Measurements from ENCODE around the gene HAO2. TPM values are rescaled to one million over a fixed set of nuclear protein-coding genes. Genes with fewer than 3 reads are reported as not detected.

The HAO2 gene
- total and polyA plus RNA-seq, 2 experiments from 2014 or later, result not detected

GRCh38 chr1:119321666-119322419 lies 46.7 kb upstream of the HAO2 start:
- Histone ChIP-seq H4K20me1 (replicated peaks; ENCODE audit: insufficient read depth) (no peaks in the 10 kb centered on the region), H3K4me2 (no peak overlapping the region), H3K9me2 (ENCODE audit: insufficient read depth) (0 out of 2 replicates have a peak, but pooled peaks cover 10% of the 10 kb centered on the region), H3K36me3 (ENCODE audit: insufficient read depth) (no peaks in the 10 kb centered on the region), H3K27ac (ENCODE audit: low read depth) (no peak overlapping the region), H3K4me3 (no peak overlapping the region), H3F3A (replicated peaks; ENCODE audit: low read depth) (no peaks in the 10 kb centered on the region), H3K27me3 (ENCODE audit: insufficient read depth) (no peaks in the 10 kb centered on the region), H3K4me1 (ENCODE audit: insufficient read depth) (peaks cover 30% of the 10 kb centered on the region), H2AFZ (no peak overlapping the region), H3K79me2 (replicated peaks; ENCODE audit: insufficient read depth) (no peaks in the 10 kb centered on the region)
- no peak for ATAC-seq
- Mint-ChIP-seq H3K27ac (no peak overlapping the region), H3K4me1 (peaks cover 27% of the 10 kb centered on the region), H3K4me3 (no peak overlapping the region), H3K27me3 (ENCODE audit: insufficient read depth, low read depth, poor library complexity) (peaks cover 11% of the 10 kb centered on the region), H3K36me3 (ENCODE audit: low read depth) (peaks cover 4% of the 10 kb centered on the region; the same call in 1 of the 3 replicates), H3K9me3 (no peaks in the 10 kb centered on the region)
- TF ChIP-seq ZNF462 (CRISPR knock-in tag; IDR thresholded peaks at IDR 0.05) (no peak), CTCF (conservative IDR thresholded peaks at IDR 0.05; ENCODE audit: low read depth in 2 of 2) (no peak), NANOG (IDR thresholded peaks at IDR 0.05; ENCODE audit: borderline replicate concordance) (no peak), JUNB (IDR thresholded peaks at IDR 0.05; ENCODE audit: unreplicated experiment) (no peak), STAT1 (IDR thresholded peaks at IDR 0.05; ENCODE audit: unreplicated experiment) (no peak), EZH2 (IDR thresholded peaks at IDR 0.05; ENCODE audit: low read depth, unreplicated experiment) (no peak), EZH2phosphoT487 (IDR thresholded peaks at IDR 0.05; ENCODE audit: unreplicated experiment) (no peak), ZNF114 (CRISPR knock-in tag; IDR thresholded peaks at IDR 0.05) (no peak), CREB1 (CRISPR knock-in tag; IDR thresholded peaks at IDR 0.05; ENCODE audit: low read depth) (no peak), ETS1 (IDR thresholded peaks at IDR 0.05) (no peak), ZNF331 (CRISPR knock-in tag; IDR thresholded peaks at IDR 0.05; ENCODE audit: low read depth) (no peak), POLR2AphosphoS5 (IDR thresholded peaks at IDR 0.05; ENCODE audit: low read depth) (no peak)
- TF ChIP-seq, protein P1, sequence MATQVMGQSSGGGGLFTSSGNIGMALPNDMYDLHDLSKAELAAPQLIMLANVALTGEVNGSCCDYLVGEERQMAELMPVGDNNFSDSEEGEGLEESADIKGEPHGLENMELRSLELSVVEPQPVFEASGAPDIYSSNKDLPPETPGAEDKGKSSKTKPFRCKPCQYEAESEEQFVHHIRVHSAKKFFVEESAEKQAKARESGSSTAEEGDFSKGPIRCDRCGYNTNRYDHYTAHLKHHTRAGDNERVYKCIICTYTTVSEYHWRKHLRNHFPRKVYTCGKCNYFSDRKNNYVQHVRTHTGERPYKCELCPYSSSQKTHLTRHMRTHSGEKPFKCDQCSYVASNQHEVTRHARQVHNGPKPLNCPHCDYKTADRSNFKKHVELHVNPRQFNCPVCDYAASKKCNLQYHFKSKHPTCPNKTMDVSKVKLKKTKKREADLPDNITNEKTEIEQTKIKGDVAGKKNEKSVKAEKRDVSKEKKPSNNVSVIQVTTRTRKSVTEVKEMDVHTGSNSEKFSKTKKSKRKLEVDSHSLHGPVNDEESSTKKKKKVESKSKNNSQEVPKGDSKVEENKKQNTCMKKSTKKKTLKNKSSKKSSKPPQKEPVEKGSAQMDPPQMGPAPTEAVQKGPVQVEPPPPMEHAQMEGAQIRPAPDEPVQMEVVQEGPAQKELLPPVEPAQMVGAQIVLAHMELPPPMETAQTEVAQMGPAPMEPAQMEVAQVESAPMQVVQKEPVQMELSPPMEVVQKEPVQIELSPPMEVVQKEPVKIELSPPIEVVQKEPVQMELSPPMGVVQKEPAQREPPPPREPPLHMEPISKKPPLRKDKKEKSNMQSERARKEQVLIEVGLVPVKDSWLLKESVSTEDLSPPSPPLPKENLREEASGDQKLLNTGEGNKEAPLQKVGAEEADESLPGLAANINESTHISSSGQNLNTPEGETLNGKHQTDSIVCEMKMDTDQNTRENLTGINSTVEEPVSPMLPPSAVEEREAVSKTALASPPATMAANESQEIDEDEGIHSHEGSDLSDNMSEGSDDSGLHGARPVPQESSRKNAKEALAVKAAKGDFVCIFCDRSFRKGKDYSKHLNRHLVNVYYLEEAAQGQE (IDR thresholded peaks at IDR 0.05; ENCODE audit: unreplicated experiment), result no peak
- no peak for DNase-seq (ENCODE audit: low spot score)
